SU-DHL-6 (cell line): Measurements from ENCODE around the gene SYPL1.

Experiments
- H2AFZ ChIP-seq: fragments of 200-600 bp; sonication (generic); 2 replicates; pipeline ENCODE4 v1.6.1; 2014; ENCODE audit warnings: low read depth, mild to moderate bottlenecking, moderate library complexity, mixed read lengths, antibody characterized with exemption, low read length; ENCODE audit not compliant: severe bottlenecking
- H3F3A ChIP-seq: fragments of 200-600 bp; shearing (Covaris generic); 2 replicates; pipeline ENCODE4 v1.6.0; 2016; ENCODE audit warnings: antibody characterized with exemption, mild to moderate bottlenecking; ENCODE audit not compliant: insufficient read depth
- H3K27ac ChIP-seq: fragments of 200-600 bp; sonication (generic); 2 replicates; pipeline ENCODE4 v1.5.1; 2016; ENCODE audit warnings: low read depth, mild to moderate bottlenecking, low read length, moderate library complexity, mixed read lengths
- H3K27me3 ChIP-seq: fragments of 200-600 bp; sonication (generic), shearing (Covaris generic); 2 replicates; pipeline ENCODE4 v1.6.0; 2014; ENCODE audit warnings: mild to moderate bottlenecking, low read length
- H3K36me3 ChIP-seq: fragments of 200-600 bp; sonication (generic); 2 replicates; pipeline ENCODE4 v1.6.1; 2014; ENCODE audit warnings: mild to moderate bottlenecking, low read length, mixed read lengths
- H3K4me2 ChIP-seq: fragments of 300-600, 200-600 bp; shearing (Covaris generic), sonication (generic); 2 replicates; pipeline ENCODE4 v1.6.0; 2014; ENCODE audit warnings: low read length, low read depth, mild to moderate bottlenecking; ENCODE audit not compliant: poor library complexity, severe bottlenecking
- H3K4me3 ChIP-seq: fragments of 200-600 bp; sonication (generic); 2 replicates; pipeline ENCODE4 v1.5.1; 2014; ENCODE audit warnings: antibody characterized with exemption, low read length, mild to moderate bottlenecking, mixed read lengths; ENCODE audit not compliant: insufficient read depth, poor library complexity, severe bottlenecking
- H3K79me2 ChIP-seq: fragments of 200-600 bp; sonication (generic); 2 replicates; pipeline ENCODE4 v1.6.1; 2014; ENCODE audit warnings: mild to moderate bottlenecking, low read length, moderate library complexity; ENCODE audit not compliant: insufficient read depth
- H3K9ac ChIP-seq: fragments of 200-600 bp; sonication (generic); 2 replicates; pipeline ENCODE4 v1.7.0; 2014; ENCODE audit warnings: mild to moderate bottlenecking, low read length
- H3K9me2 ChIP-seq: fragments of 200-600 bp; sonication (generic); replicated peaks from 2 replicates; pipeline ENCODE4 v1.6.1; 2014; ENCODE audit warnings: low read length; ENCODE audit not compliant: insufficient read depth
- H3K9me3 ChIP-seq: fragments of 200-600 bp; sonication (generic); 2 replicates; pipeline ENCODE4 v1.6.1; 2014; ENCODE audit warnings: low read length, mixed read lengths; ENCODE audit not compliant: insufficient read depth
- H4K20me1 ChIP-seq: fragments of 200-600 bp; sonication (generic); 2 replicates; pipeline ENCODE4 v1.6.1; 2014; ENCODE audit warnings: low read depth, mild to moderate bottlenecking, antibody characterized with exemption, low read length, moderate library complexity, mixed read lengths
- CTCF ChIP-seq: fragments of 200-600 bp; sonication (generic); IDR thresholded peaks from one replicate; pipeline ENCODE4 v1.5.1; 2017; ENCODE audit warnings: antibody characterized with exemption, mild to moderate bottlenecking, low read length, moderate library complexity; ENCODE audit not compliant: insufficient read depth, poor library complexity, severe bottlenecking
- EZH2phosphoT487 ChIP-seq: fragments of 200-600 bp; sonication (generic), shearing (Covaris generic); conservative IDR thresholded peaks from 2 replicates; pipeline ENCODE4 v1.6.1; 2018; ENCODE audit warnings: mild to moderate bottlenecking, antibody characterized with exemption, low read length, moderate library complexity, mixed read lengths

Gene SYPL1

DNA sequence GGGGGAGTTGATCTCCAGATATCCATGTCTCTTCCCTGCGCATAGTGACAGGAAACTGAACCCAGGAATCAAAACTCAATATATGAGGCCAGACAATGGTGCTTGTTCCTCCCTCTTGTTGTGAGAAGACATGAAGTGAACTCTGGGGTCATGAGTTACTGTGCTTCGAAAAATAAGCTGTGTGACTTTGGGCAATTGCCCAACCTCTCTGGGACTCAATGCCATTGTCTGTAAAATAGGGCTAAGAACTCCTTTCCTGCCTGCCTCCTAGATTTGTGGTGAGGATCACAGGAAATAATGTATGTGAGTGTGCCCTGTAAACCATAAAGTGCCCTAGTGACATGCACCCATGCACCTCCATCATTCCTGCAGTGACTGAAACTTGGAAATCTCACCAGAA lies 48.4 kb downstream of the SYPL1 start:
- H3K4me2 ChIP-seq, result peak overlapping the region; percentile 52
- no peaks in the 10 kb centered on the region for H4K20me1 ChIP-seq
- 0 out of 2 replicates have a peak, but pooled peaks cover 7% of the 10 kb centered on the region for H3K9me3 ChIP-seq
- peaks cover 5% of the 10 kb centered on the region; the same call in 1 of the 2 replicates for H3K36me3 ChIP-seq
- H3K9me2 ChIP-seq, result no peaks in the 10 kb centered on the region
- TF ChIP-seq CTCF, result no peak
- TF ChIP-seq EZH2phosphoT487, result no peak
- H3K79me2 ChIP-seq, result peaks cover 23% of the 10 kb centered on the region
- H3K4me3 ChIP-seq, result no peak overlapping the region
- peak overlapping the region; percentile 97 for H3K27ac ChIP-seq
- no peaks in the 10 kb centered on the region for H3K27me3 ChIP-seq
- H3F3A ChIP-seq, result peaks cover 82% of the 10 kb centered on the region
- peak overlapping the region; percentile 62 for H3K9ac ChIP-seq
- H2AFZ ChIP-seq, result no peak overlapping the region

DNA sequence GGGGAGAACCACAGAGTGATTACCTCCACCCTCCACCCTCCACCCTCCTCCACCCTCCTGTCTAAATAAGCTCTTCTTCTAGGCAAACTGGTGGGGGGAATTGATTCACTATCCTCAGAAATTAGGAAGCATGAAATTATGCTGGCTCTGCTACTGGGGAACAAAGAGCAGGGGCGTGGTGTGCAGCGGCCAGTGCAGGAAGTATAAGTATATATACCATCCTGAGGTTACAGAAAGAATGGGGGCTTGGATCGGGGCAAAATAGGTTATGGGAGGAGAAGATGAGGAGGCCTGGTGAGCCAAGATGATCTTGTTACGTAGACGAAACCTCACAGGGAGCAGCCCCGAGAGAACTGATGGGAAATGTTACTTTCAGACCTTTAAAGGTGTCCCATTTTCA lies 49.1 kb downstream of the SYPL1 start:
- TF ChIP-seq CTCF (no peak), EZH2phosphoT487 (no peak)
- H2AFZ ChIP-seq, result no peak overlapping the region
- H3K4me2 ChIP-seq, result peak overlapping the region; percentile 52
- H3K9ac ChIP-seq, result peak overlapping the region; percentile 62
- no peak overlapping the region for H3K4me3 ChIP-seq
- H3K27me3 ChIP-seq, result no peaks in the 10 kb centered on the region
- H3K36me3 ChIP-seq, result peaks cover 5% of the 10 kb centered on the region; the same call in 1 of the 2 replicates
- no peaks in the 10 kb centered on the region for H3K9me2 ChIP-seq
- H3F3A ChIP-seq, result peaks cover 82% of the 10 kb centered on the region
- H3K79me2 ChIP-seq, result peaks cover 23% of the 10 kb centered on the region
- 0 out of 2 replicates have a peak, but pooled peaks cover 7% of the 10 kb centered on the region for H3K9me3 ChIP-seq
- peak overlapping the region; percentile 97 for H3K27ac ChIP-seq
- no peaks in the 10 kb centered on the region for H4K20me1 ChIP-seq

DNA sequence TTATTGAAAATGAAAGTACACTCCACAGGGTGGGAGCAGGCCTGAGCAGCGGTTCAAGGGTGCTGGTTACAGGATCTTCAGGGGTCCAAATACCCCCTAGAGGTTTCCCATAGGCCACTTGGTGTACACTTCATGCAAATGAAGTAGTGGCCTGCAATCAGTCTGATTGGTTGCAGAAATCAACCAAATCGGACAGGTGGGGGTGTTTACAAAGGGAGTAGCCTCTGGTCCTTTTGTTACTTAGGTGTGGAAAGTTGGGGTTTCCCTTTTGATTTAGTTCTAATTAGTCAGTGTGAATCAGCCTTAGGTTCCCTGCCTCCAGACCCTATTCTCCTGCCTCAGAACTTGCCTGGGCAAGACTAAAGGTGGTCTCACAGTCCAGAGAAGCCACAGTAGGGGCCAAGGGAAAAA lies 49.6 kb downstream of the SYPL1 start:
- TF ChIP-seq CTCF (no peak), EZH2phosphoT487 (no peak)
- Histone ChIP-seq H3K36me3 (peaks cover 5% of the 10 kb centered on the region; the same call in 1 of the 2 replicates), H3K4me3 (peak overlapping the region; percentile 3), H3K9me2 (no peaks in the 10 kb centered on the region), H3K9me3 (0 out of 2 replicates have a peak, but pooled peaks cover 7% of the 10 kb centered on the region), H3K4me2 (peak overlapping the region; percentile 52), H3K79me2 (peaks cover 23% of the 10 kb centered on the region), H3F3A (peaks cover 81% of the 10 kb centered on the region), H4K20me1 (no peaks in the 10 kb centered on the region), H3K9ac (peak overlapping the region; percentile 62), H2AFZ (no peak overlapping the region), H3K27me3 (no peaks in the 10 kb centered on the region), H3K27ac (peak overlapping the region; percentile 97)
